ENCODE results near the gene TBATA.

TBATA gene, protein sequence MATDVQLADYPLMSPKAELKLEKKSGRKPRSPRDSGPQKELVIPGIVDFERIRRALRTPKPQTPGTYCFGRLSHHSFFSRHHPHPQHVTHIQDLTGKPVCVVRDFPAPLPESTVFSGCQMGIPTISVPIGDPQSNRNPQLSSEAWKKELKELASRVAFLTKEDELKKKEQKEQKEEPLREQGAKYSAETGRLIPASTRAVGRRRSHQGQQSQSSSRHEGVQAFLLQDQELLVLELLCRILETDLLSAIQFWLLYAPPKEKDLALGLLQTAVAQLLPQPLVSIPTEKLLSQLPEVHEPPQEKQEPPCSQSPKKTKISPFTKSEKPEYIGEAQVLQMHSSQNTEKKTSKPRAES
- 0 to 0.27 (median 0) reads per million in 4 experiments for total RNA-seq

DNA sequence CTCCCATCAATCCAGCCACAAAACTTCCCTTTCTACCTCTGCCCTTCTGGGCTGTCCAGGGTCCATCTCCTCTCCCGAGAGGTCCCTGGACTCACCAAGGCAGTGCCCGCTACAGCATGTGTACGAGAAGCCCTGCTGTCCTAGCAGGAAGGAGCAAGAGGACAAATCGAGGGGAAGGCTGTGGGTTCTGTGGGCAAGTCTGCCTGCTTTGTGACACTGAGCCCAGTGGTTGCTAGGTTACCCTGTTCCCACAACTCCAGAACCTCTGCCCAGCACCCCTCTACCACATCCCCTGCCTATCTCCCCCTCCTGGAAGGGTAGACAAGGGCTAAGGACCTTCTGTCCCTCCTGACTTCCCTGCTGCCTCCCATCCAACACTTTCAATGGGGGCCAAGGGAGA is at the start of gene TBATA:
Gene TBATA (minus strand): TSS at position 188 of the 400 bp plus-strand sequence. CDS start 1,998 bp downstream, outside the sequence.
- no peak for DNase-seq

DNA sequence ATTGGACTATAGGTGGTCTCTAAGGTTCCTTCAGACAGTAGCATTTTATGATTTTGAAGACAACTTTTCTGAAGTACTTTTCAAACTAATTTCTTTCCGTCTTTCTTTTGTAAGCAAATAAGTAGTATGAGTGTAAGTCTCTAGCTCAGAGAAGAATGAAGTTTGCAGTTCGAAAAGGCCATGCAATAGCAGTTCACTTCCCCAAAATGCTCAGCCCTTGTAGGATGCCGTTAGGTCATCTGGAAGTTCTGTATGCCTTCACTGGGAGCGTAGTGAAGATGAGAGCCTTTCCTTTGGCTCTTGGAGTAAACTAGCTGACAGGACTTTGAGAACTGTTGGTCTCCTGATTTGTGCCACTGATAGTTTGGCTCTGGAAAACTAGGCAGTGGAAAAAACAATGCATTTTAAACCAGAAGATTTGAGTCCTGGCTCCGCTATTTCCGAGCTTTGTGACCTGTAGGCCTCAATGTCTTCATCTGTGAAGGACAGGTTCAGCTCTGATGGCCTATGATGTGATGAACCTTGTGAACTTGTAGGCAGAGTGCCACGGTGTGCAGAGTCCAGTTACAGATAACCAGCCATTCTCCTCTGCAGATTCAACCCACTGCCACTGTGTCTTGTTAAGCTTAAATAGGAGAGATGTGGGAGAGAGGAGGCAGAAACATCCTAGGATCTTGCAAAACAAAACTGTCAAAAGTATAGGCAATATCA is 49.4 kb upstream of the TBATA start:
- no peak for DNase-seq

DNA sequence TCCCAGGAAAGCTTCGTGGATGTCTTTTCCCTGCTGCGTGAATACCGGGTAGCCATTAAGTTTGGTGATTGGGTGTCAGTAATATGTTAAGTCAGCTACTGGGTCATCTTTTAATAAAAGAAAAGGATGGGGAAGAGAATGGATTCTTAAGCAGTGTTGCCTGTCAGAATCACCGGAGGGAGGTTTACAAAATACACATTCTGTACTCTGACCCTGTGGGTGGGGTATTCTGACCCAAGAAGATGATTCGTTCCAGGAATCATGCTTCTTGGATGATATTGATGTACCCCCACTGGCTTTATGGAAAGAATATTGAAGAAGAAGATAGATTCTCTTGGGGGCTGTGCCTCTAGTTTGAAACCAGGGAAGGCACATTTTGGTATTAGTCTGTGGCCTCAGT is 48.8 kb upstream of the TBATA start:
- DNase-seq: no peak

DNA sequence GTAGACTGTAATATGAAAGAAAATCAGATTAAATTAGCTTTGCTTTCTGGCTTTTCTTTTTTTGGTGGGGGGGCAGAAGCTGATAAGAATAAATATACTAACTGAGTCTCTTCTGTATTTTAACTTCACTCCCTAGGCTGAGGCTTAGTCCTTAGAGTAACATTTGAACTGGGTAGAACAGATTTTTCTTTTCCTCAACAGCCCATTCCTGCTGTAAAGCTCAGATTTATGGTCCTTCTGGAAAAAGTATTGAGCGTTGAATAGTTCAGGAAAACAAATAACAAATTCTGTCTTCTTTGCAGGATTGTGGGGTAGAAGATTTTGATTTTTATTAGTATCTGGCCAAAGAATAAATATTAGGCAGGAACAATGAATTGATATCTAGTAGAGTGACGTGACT is 48.4 kb upstream of the TBATA start:
- DNase-seq: no peak

DNA sequence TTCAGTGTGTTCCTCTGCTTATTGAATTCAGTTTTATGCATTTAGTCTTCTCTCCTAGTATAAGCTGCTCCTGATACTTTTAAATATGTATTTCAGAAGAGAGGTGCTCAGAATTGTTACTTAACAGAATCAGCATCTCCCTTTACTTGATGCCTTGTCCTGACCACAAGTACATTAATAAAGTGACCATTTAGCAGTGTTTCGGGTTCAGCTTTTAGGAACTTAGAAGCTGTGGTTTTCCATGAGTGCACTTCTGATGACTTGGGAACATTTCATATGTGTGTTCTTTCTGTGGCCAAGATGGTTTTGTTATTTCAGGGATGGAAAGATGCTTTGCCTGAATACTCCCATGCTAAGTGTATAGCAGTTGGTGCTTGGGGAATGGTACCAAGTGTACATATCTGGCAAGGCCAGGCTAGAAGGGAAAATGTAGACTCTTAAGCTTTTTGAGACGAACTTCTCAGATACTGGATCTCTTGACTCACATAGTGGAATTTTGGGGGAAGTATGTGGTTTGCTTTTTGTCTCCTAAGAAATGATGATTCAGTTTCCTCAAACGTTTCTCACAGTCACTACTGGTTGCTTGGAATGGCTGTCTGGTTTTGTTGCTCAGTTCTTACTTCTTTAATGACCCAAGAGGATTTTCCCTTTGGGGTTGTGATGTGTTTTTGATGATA is 47.8 kb upstream of the TBATA start:
- DNase-seq: no peak

DNA sequence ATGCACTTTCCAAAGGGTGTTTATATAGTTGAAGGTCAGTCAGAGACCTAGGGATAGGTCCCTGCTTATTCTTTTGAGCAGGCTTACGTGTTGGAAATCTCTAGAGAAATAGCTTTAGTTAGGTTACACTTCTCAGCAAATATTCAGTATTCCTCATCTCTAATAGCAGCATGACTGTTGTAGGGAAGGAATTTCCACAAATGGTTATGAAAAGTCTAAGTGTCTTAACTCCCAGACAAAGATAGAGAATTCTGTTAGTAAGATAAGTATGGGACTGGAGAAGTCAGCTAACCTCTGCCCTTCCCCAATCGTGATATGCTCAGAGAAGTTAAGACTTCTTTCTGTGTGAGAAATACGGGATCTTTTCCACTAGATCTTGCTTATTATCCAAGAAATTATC is 47.0 kb upstream of the TBATA start:
- no peak for DNase-seq

DNA sequence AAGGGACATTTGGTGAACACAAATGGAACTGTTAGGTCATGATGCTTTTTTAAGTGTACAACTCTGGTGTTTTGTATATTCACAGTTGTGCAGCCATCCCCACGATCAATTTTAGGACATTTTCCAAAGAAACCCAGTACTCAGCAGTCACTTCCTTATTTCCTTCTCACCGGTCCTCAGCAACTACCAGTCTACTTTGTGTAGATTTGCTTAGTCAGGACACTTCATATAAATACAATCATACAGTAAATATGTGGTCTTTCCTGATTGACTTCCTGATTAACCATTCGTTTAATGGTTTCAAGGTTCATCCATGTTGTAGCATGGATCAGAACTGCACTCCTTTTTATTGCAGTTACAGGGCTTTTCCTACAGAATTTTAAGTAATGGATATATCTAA is 45.0 kb upstream of the TBATA start:
- no peak for DNase-seq

DNA sequence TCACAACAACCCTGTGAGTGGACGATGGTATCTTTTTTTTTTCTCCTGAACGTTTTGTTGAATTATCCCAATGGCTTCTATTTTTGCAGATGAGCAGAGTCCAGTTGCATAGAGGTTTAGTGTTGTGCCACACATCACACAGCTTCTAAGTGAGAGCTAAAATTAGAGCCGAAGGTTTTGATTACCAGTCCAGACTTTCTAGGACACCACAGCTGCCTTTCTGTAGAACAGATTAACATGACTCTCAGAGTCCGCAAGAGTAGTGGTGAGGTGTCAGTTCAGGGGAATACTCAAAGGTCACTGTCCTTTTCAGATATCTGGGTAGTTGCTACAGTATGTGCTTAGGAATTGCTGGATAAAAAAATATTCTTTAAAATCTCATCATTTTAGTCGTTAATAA is 44.4 kb upstream of the TBATA start:
- no peak for DNase-seq

DNA sequence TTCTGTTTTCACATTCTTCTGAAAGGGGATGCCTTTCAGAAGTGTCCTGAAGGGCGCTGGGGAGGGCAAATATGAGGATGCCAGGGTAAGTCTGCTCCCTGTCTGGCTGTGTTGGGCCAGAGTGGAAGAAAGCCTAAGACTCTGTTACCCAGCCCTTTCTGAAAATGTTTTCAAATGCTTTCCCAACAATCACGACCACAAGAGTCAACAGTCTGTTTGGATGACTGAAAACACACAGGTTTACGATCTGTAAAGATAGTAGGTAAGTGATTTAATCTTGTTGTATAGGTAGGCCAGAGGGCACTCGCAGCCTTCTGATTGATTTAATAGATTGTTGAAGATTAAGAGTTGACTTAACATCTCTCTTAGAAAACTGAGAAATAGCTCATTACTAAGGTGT is 43.7 kb upstream of the TBATA start:
- DNase-seq: no peak

DNA sequence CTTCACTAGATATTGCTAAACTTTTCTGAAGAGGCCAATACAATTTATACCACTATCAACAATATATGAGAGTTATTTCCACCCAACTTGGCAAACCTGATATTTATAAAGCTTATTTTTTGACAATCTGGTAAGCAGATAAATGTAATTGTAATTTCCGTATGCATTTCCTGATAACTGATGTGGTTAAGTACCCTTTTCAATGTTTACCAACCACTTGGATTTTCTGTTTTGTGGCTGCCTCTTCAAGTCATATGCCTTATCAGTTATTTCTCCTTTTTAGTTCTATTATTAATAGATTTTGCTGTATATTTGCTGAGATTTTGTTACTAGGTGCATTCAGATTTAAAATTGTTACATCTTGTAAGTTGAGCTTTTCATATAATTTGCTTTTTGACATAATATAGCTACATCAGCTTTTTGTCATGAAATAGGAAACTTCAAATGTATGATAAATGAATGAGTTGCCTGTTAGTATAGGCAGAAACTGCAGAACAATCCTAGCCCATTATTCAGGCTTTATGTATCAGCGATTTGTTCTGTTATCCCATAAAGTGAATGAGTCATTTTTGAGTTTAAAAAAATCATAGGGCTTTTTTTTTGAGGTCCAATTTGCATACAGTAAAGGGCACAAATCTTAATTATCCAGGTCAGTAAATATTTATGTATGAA is 42.0 kb upstream of the TBATA start:
- no peak for DNase-seq

DNA sequence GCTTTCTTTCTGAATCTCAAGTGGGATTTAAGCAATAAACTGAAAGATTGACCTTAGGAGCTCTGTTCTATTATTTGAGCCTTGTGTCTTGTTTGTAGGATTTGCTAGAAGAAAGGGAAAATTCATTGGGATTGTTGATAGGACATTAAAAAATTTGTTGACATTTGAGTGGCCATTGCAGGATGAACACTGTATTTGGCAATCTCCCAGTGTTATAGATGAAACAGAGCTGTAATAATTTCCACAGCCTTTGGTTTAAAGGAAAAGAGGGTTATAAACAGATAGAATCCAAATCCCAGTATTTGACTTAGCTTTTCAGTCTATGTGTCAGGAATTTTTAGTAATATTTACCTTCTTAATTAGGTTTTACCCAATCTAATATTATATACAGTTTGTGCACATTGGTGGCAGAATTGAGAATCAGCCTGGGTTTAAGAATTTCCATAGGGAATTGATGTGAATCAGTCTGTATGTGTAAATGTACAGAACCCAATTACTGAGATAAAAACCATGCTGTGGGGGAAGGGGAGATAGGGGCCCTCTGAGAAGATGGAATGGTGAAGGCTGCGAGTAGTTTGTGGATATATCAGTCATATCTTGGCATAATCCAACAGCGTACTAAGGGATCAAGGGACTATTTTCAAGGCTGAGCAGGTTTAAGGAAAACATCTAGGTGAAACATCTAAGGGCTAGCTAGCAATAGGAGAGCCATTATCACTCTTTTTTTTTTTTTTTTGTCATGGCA is 37.1 kb upstream of the TBATA start:
- DNase-seq: no peak

DNA sequence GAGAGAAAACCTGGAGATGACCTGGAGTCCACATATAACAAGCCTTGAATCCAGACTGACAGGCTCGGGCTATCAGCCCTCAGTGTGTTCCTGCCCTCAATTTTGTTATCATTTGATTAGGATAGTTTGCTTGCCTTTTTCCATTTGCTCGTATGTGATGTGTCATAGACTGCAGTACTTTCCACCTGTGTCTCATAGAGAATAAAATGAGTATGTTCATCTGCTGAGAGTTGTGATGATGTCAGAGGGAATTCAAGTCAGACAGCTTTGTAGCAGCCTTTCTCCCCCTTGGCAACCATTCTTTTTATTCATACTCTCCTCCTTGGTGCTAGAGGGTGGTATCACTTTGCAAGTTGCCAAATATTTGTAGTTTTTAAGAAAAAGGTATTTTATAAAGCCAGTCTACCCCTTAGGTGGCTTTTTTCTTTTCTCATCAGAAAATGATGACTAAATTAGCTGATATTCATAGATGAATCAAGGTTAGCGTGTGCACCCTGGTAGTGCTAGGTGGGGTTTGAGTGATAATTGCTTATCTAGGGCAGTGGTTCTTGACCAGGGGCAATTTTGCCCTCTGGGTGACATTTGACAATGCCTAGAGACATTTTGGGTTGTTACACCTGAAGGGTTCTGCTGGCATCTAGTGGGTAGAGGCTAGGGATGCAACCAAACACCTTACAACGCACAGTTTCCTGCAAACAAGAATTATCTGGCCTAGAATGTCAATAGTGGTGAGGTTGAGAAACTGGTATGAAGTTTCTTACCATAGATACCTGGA is 36.0 kb upstream of the TBATA start:
- no peak for DNase-seq

DNA sequence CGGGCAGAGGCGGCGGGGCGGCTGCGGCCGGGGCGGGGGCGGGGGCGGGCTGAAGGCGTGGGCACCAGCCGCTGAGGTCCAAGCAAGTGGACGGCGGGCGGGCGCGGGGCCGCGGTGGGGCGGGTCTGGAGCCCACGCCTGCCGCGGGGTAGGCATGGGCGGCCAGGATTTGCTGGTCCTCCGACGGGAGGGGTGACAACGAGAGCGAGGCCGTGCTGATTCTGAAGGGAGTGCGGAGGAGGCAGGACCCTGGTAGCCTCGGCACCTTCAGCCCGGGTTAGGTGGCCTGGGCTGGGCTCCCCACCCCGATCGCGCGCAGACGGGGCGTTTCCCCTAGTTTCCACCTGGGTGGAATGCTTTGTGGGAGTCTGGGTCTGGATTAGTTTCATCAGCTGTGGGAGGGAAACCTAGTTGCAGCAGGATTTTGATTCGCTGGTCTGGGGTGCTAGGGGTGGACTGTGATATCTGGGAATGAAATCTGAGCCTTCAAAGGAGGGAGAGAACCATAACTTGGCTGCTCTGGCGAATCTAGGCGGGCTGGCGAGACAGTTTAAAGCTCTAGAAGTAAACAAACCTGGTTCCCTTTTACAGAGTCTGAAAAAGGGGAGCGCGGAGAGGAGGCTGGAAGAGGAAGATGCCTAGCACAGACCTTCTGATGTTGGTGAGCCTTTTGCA is 31.2 kb upstream of the TBATA start:
- DNase-seq: peak; percentile 20

DNA sequence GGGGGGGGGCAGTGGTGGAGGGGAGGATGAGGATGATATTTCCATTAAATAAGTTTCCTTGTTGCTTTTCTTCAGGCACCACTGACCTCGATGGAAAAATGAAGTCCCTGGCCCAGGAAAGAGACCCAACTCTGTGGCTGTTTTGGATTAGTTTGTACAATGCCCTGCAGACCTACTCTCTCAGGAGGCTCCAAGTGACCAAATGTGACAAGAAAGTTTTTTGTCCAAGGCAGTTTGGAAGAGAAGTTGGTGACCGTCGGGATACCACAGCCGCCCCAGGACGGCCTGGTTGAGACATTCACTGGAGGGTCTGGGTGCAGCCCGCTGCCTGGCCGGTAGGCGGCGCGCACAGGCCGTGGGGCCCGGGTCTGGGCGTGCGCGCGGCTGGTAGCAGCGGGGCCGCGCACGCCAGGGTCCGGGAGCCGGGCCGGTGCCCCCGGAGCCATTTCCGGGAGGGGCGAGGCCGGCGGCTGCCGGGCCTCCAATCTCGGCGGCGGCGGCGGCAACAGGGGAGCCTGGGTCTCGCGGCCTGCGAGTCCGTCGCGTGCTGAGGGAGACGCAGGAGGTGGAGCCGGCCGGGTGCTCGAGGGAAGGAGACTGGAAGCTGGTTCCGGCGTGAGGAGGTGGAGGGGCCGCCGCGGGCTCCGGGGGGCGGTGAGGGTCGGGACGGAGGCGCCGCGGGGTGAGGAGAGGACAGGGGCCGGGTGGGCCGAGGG is 30.5 kb upstream of the TBATA start, which contains the start of gene SGPL1:
Gene SGPL1 (plus strand): TSS at position 445 of the 716 bp plus-strand sequence. CDS start 906 bp downstream, outside the sequence.
- DNase-seq: peak; percentile 76

DNA sequence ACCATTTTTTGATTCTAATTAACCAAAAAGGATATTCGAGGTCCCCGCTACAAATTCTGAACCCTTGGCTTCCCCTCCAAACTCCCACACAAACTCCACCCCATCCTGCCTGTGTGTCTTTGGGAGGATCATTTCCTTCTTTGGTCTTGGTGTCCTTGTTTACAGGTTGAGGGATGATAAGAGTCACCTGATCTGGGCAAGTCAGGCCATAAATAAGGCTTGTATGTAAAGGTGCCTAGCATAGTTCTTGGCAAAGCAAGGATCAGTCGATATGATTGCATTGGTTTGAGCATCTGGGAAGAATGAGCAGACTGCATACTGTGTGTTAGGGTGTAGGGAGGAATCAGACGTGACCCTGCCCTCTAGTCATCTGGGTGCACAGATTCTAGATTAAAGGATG is 28.9 kb upstream of the TBATA start:
- no peak for DNase-seq

DNA sequence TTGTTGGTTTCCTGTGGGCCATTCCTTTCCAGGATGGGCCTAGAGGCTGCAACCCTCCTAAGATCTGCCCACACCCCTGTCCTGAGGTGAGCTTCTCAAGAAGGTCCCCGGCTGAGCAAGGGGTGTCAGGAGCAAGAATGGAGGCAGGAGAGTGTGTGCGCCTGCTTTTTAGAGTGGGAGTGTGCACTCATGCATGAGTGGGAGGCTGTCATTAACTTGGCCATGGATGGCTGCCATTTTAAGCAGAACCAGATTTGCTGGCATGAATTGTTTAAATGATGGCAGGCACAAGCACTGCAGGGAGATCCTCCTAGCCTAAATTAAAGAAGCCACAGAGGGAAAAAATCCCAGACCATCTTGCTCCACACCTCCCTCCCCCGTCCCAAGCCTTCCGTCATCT is 27.6 kb upstream of the TBATA start:
- DNase-seq: no peak

DNA sequence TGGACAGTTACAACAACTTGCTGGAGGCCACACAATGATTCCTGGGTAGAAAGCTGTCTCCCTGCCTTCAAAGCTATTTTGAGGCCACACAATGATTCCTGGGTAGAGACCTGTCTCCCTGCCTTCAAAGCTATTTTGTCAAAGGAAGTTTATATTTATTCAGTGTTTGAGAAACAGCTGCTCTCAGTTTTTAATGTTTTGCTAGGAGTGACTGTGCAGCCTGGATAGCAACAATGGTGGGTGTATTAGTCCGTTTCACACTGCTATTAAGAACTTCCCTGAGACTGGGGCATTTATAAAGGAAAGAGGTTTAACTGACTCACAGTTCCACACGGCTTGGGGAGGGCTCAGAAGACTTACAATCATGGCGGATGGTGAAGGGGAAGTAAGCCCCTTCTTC is 26.7 kb upstream of the TBATA start:
- no peak for DNase-seq

DNA sequence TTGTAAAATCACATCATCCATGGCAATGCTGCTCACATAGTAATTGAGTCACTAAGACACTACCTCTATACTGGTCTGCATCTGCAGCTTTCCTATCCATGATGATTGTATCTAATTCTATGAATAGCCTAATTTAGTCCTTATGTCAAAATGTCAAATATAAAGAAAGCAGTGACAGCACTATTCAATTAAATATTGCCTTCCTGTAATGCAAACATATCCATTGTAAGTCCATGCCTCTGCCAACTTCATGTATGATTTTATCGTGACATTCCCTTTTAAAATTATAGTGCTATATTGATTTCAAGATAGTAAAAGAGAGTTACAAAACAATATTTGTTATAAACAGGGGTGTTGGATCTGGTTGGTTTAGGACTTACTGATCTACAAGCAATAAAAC is 25.8 kb upstream of the TBATA start:
- no peak for DNase-seq

DNA sequence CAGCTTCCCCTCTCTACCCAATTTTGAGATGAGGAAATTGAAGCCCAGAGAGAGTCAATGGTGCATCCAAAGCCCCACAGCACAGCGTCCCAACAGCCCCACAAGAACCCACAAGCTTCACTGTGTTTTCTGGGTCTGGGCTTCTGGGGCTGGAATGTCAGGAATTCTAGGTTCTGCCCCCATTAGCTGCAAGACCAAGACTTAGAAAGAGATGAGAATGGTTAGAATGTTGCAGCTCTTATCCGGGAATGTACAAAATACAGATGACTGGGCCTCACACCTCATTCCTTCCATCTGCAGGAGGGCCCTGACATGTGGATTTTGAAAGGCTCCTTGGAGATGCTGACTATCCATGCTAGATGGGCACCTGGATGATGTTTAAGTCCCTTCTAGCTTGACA is 24.5 kb upstream of the TBATA start:
- no peak for DNase-seq

DNA sequence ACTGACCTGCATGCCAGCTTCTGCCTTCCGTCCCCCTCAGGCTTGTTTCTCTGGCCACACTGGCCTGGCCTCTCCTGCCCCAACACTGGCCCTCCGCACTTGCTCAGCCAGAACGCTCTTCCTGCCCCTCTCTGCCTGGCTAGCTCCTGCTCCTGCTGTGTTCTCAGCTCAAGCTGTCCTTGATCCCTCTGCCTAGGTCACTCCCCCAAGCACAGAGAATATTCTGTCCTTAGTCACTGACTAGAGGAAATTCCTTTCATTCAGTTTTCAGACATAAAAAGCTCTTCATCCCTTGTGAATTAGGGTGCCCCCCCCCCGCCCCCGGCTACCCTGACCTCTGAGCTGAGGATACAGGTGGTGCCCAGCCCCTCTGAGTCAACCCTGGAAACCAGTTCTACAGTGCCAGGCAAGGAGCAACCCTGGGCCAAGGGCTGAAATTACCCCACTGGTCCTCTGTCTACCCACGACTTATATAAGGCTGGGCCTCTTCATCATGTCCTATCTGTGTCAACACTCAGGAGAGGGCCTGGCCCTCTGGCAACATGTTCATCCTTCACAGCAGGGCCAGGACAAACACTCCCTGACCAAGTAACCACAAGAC is 23.9 kb upstream of the TBATA start:
- no peak for DNase-seq

All from effector CD8-positive, alpha-beta T cell (primary cell).